ENCODE data around the gene HCST.

Gene HCST

DNA sequence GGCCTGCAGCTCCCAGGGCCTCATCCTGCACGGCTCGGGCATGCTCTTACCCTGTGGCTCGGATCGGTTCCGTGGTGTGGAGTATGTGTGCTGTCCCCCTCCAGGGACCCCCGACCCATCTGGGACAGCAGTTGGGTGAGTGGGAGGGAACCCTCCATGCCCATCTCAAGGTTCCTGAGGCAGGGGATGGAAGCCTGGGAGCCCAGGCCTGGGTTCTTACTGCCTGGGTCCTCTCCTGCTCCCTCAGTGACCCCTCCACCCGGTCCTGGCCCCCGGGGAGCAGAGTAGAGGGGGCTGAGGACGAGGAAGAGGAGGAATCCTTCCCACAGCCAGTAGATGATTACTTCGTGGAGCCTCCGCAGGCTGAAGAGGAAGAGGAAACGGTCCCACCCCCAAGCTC, 30.7 kb upstream of the HCST start (continued):
- TF ChIP-seq, protein P1, sequence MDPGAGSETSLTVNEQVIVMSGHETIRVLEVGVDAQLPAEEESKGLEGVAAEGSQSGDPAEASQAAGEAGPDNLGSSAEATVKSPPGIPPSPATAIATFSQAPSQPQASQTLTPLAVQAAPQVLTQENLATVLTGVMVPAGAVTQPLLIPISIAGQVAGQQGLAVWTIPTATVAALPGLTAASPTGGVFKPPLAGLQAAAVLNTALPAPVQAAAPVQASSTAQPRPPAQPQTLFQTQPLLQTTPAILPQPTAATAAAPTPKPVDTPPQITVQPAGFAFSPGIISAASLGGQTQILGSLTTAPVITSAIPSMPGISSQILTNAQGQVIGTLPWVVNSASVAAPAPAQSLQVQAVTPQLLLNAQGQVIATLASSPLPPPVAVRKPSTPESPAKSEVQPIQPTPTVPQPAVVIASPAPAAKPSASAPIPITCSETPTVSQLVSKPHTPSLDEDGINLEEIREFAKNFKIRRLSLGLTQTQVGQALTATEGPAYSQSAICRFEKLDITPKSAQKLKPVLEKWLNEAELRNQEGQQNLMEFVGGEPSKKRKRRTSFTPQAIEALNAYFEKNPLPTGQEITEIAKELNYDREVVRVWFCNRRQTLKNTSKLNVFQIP (CRISPR knock-in tag; IDR thresholded peaks at IDR 0.05; ENCODE audit: borderline replicate concordance, low read depth) = no peak
- TF ChIP-seq PPARA (CRISPR knock-in tag; IDR thresholded peaks at IDR 0.05; ENCODE audit: borderline replicate concordance) (no peak), TOX (CRISPR knock-in tag; IDR thresholded peaks at IDR 0.05; ENCODE audit: borderline replicate concordance) (no peak), ISL1 (CRISPR knock-in tag; IDR thresholded peaks at IDR 0.05) (no peak), OSR1 (CRISPR knock-in tag; IDR thresholded peaks at IDR 0.05) (no peak), CSDC2 (CRISPR knock-in tag; IDR thresholded peaks at IDR 0.05) (no peak), SNAI2 (CRISPR knock-in tag; IDR thresholded peaks at IDR 0.05) (no peak), ARNTL (CRISPR knock-in tag; IDR thresholded peaks at IDR 0.05; ENCODE audit: borderline replicate concordance, low read depth) (no peak)
- TF ChIP-seq, protein P2, sequence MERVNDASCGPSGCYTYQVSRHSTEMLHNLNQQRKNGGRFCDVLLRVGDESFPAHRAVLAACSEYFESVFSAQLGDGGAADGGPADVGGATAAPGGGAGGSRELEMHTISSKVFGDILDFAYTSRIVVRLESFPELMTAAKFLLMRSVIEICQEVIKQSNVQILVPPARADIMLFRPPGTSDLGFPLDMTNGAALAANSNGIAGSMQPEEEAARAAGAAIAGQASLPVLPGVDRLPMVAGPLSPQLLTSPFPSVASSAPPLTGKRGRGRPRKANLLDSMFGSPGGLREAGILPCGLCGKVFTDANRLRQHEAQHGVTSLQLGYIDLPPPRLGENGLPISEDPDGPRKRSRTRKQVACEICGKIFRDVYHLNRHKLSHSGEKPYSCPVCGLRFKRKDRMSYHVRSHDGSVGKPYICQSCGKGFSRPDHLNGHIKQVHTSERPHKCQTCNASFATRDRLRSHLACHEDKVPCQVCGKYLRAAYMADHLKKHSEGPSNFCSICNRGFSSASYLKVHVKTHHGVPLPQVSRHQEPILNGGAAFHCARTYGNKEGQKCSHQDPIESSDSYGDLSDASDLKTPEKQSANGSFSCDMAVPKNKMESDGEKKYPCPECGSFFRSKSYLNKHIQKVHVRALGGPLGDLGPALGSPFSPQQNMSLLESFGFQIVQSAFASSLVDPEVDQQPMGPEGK (CRISPR knock-in tag; IDR thresholded peaks at IDR 0.05; ENCODE audit: borderline replicate concordance) = no peak

DNA sequence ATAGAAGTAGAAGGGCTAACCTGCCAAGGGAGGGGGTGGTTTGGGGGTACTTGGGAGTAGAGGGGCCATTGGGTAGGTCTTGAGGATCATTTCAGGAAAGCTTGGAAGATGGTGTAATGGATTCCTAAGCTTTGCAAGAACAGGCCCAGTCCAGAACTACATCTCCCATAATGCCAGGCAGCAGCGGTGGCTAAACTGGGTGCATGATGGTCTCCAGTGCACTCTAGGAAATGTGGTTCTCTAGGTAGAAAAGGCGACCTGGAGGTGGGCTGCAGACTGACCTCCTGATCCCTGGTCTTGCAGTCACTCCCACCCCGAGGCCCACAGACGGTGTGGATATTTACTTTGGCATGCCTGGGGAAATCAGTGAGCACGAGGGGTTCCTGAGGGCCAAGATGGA, 30.1 kb upstream of the HCST start:
- TF ChIP-seq, protein P3, sequence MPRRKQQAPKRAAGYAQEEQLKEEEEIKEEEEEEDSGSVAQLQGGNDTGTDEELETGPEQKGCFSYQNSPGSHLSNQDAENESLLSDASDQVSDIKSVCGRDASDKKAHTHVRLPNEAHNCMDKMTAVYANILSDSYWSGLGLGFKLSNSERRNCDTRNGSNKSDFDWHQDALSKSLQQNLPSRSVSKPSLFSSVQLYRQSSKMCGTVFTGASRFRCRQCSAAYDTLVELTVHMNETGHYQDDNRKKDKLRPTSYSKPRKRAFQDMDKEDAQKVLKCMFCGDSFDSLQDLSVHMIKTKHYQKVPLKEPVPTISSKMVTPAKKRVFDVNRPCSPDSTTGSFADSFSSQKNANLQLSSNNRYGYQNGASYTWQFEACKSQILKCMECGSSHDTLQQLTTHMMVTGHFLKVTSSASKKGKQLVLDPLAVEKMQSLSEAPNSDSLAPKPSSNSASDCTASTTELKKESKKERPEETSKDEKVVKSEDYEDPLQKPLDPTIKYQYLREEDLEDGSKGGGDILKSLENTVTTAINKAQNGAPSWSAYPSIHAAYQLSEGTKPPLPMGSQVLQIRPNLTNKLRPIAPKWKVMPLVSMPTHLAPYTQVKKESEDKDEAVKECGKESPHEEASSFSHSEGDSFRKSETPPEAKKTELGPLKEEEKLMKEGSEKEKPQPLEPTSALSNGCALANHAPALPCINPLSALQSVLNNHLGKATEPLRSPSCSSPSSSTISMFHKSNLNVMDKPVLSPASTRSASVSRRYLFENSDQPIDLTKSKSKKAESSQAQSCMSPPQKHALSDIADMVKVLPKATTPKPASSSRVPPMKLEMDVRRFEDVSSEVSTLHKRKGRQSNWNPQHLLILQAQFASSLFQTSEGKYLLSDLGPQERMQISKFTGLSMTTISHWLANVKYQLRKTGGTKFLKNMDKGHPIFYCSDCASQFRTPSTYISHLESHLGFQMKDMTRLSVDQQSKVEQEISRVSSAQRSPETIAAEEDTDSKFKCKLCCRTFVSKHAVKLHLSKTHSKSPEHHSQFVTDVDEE (CRISPR knock-in tag; IDR thresholded peaks at IDR 0.05) = no peak
- TF ChIP-seq, protein P1 (CRISPR knock-in tag; IDR thresholded peaks at IDR 0.05; ENCODE audit: borderline replicate concordance, low read depth) = no peak
- TF ChIP-seq ESRRG (CRISPR knock-in tag; IDR thresholded peaks at IDR 0.05) (no peak), RARB (CRISPR knock-in tag; IDR thresholded peaks at IDR 0.05) (no peak), ZC3H10 (CRISPR knock-in tag; IDR thresholded peaks at IDR 0.05) (no peak), GLIS3 (CRISPR knock-in tag; IDR thresholded peaks at IDR 0.05) (no peak), ZNF70 (CRISPR knock-in tag; IDR thresholded peaks at IDR 0.05) (no peak), ZFP3 (CRISPR knock-in tag; IDR thresholded peaks at IDR 0.05) (no peak)
- TF ChIP-seq, protein P2 (CRISPR knock-in tag; IDR thresholded peaks at IDR 0.05; ENCODE audit: borderline replicate concordance) = no peak
- no peak for ATAC-seq

DNA sequence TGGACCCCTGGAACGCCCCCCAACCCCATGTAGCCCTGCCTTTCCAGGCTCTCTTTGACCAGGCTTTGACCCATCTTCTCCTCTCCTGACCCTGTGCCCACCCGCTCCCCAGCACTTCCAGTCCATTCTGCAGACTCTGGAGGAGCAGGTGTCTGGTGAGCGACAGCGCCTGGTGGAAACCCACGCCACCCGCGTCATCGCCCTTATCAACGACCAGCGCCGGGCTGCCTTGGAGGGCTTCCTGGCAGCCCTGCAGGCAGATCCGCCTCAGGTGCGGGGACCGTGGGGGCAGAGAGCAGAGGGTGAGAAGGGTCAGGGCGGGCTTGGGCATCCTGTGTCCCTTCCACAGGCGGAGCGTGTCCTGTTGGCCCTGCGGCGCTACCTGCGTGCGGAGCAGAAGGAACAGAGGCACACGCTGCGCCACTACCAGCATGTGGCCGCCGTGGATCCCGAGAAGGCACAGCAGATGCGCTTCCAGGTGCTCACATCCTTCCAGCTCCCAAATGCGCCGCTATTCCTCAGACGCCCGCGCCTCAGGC, 27.9 kb upstream of the HCST start:
- ATAC-seq = no peak
- TF ChIP-seq OSR1 (CRISPR knock-in tag; IDR thresholded peaks at IDR 0.05) (no peak), ZNF8 (CRISPR knock-in tag; IDR thresholded peaks at IDR 0.05) (no peak), CSDC2 (CRISPR knock-in tag; IDR thresholded peaks at IDR 0.05) (no peak), ZFP30 (CRISPR knock-in tag; IDR thresholded peaks at IDR 0.05) (no peak), RARB (CRISPR knock-in tag; IDR thresholded peaks at IDR 0.05) (no peak)
- TF ChIP-seq, protein P1 (CRISPR knock-in tag; IDR thresholded peaks at IDR 0.05; ENCODE audit: borderline replicate concordance, low read depth) = no peak
- TF ChIP-seq, protein P2 (CRISPR knock-in tag; IDR thresholded peaks at IDR 0.05; ENCODE audit: borderline replicate concordance) = no peak
- TF ChIP-seq, protein P4, sequence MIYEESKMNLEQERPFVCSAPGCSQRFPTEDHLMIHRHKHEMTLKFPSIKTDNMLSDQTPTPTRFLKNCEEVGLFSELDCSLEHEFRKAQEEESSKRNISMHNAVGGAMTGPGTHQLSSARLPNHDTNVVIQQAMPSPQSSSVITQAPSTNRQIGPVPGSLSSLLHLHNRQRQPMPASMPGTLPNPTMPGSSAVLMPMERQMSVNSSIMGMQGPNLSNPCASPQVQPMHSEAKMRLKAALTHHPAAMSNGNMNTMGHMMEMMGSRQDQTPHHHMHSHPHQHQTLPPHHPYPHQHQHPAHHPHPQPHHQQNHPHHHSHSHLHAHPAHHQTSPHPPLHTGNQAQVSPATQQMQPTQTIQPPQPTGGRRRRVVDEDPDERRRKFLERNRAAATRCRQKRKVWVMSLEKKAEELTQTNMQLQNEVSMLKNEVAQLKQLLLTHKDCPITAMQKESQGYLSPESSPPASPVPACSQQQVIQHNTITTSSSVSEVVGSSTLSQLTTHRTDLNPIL (CRISPR knock-in tag; IDR thresholded peaks at IDR 0.05; ENCODE audit: low read depth) = no peak
- TF ChIP-seq, protein P3 (CRISPR knock-in tag; IDR thresholded peaks at IDR 0.05) = no peak
